HCT116 (cell line): ENCODE data around the gene TJP3. TPM values are rescaled to one million over a fixed set of nuclear protein-coding genes. Genes with fewer than 3 reads are reported as not detected.

Experiments
- ATAC-seq: fragments of 200-7000 bp; cut with Tn5 transposase; 2 replicates; pipeline ENCODE4 v1.9.1; 2020; ENCODE audit warnings: mild to moderate bottlenecking, moderate library complexity
- BruUV-seq: library from RNA; stranded (reverse); fragments of 400-500 nt; replicated peaks from 2 replicates; lab custom pipeline; 2021; lab: Mats Ljungman, UMichigan
- CTCF ChIA-PET: fragments of 300-600 bp; sonication (Branson Sonifier 250); formaldehyde crosslinking; loops from one replicate; lab custom pipeline; 2021; ENCODE audit warnings: antibody characterized with exemption; lab: Charles Lee
- POLR2A ChIA-PET: fragments of 300-600, 350-600 bp; sonication (Branson Sonifier 250); formaldehyde crosslinking; loops from one replicate; lab custom pipeline; 2021; ENCODE audit warnings: antibody characterized with exemption; lab: Charles Lee
- RAD21 ChIA-PET, 2 experiments: fragments of 300-600 bp; sonication (Branson Sonifier 250); formaldehyde crosslinking; loops; one replicate each; lab custom pipeline; 2023; ENCODE audit warnings: low total read pairs in 2 of 2; ENCODE audit not compliant: uncharacterized antibody in 2 of 2, unreplicated experiment in 2 of 2, low non-redundant PET in 1 of 2; lab: Charles Lee
- DNase-seq: peaks from one replicate; pipeline ENCODE4 v3.0.0-alpha.2; 2010; ENCODE audit warnings: low read depth, low spot score
- H2AFZ ChIP-seq: fragments of 200-600 bp; shearing (Covaris generic), sonication (generic); 2 replicates; pipeline ENCODE4 v1.6.1; 2017; ENCODE audit warnings: low read depth, mixed run types, mixed read lengths, antibody characterized with exemption, low read length; ENCODE audit not compliant: poor library complexity, severe bottlenecking
- H3K27ac ChIP-seq: 2 replicates; pipeline ENCODE4 v1.5.1; 2012; ENCODE audit warnings: low read depth, low read length
- H3K27me3 ChIP-seq: fragments of 200-600 bp; sonication (generic); 2 replicates; pipeline ENCODE4 v1.6.1; 2016; ENCODE audit warnings: mixed run types, low read length, mixed read lengths; ENCODE audit not compliant: insufficient read depth
- H3K36me3 ChIP-seq, 2 experiments: fragments of 200-500 bp in 1 of 2; fragments of 200-600 bp in 1 of 2; sonication (Bioruptor generic) in 1 of 2; sonication (generic) in 1 of 2; 2 replicates each; pipeline versions ENCODE4 v1.5.1 to v1.6.1; 2014 to 2016; ENCODE audit warnings: low read length in 2 of 2, inconsistent platforms in 1 of 2, mixed read lengths in 1 of 2, mixed run types in 1 of 2; ENCODE audit not compliant: insufficient read depth in 2 of 2, control insufficient read depth in 1 of 2
- H3K4me1 ChIP-seq, 2 experiments: fragments of 200-600 bp in 1 of 2; sonication (generic) in 1 of 2; 2 replicates each; pipeline versions ENCODE4 v1.5.1 to v1.6.1; 2012 to 2017; ENCODE audit warnings: low read length in 2 of 2, inconsistent platforms in 1 of 2, mild to moderate bottlenecking in 1 of 2, mixed read lengths in 1 of 2, mixed run types in 1 of 2, moderate library complexity in 1 of 2; ENCODE audit not compliant: insufficient read depth in 2 of 2, control insufficient read depth in 1 of 2
- H3K4me2 ChIP-seq: fragments of 200-600 bp; sonication (generic); 2 replicates; pipeline ENCODE4 v1.6.1; 2017; ENCODE audit warnings: mixed run types, low read length, mixed read lengths
- H3K4me3 ChIP-seq, 2 experiments: fragments of 200-600 bp in 1 of 2; sonication (generic) in 1 of 2; replicated peaks in 1 of 2; 2 replicates each; pipeline ENCODE4 v1.5.1; 2011 to 2016; ENCODE audit warnings: low read length in 2 of 2, control low read depth in 1 of 2, low read depth in 1 of 2, mild to moderate bottlenecking in 1 of 2, mixed read lengths in 1 of 2, mixed run types in 1 of 2
- H3K79me2 ChIP-seq: fragments of 200-600 bp; sonication (generic); 2 replicates; pipeline ENCODE4 v1.6.1; 2017; ENCODE audit warnings: mild to moderate bottlenecking, mixed run types, low read length, moderate library complexity, mixed read lengths; ENCODE audit not compliant: insufficient read depth
- H3K9ac ChIP-seq: fragments of 200-600 bp; sonication (generic); 2 replicates; pipeline ENCODE4 v1.6.1; 2016; ENCODE audit warnings: low read length, mixed read lengths
- H3K9me2 ChIP-seq: fragments of 200-600 bp; sonication (generic), shearing (Covaris generic); 2 replicates; pipeline ENCODE4 v1.6.1; 2017; ENCODE audit warnings: mixed run types, mild to moderate bottlenecking, moderate library complexity; ENCODE audit not compliant: insufficient read depth
- H3K9me3 ChIP-seq, 2 experiments: fragments of 200-500 bp in 1 of 2; fragments of 200-600 bp in 1 of 2; sonication (Bioruptor generic) in 1 of 2; sonication (generic) in 1 of 2; 2 replicates each; pipeline ENCODE4 v1.6.1; 2014 to 2017; ENCODE audit warnings: low read length in 2 of 2, mixed read lengths in 2 of 2, inconsistent platforms in 1 of 2, low read depth in 1 of 2, mild to moderate bottlenecking in 1 of 2, mixed run types in 1 of 2, moderate library complexity in 1 of 2; ENCODE audit not compliant: control insufficient read depth in 1 of 2, insufficient read depth in 1 of 2
- H4K20me1 ChIP-seq: fragments of 200-600 bp; sonication (generic), shearing (Covaris generic); 2 replicates; pipeline ENCODE4 v1.6.1; 2017; ENCODE audit warnings: mixed run types, mild to moderate bottlenecking, moderate library complexity; ENCODE audit not compliant: insufficient read depth
- CEBPB ChIP-seq: IDR thresholded peaks from 2 replicates; pipeline ENCODE4 v1.6.1; 2012; ENCODE audit warnings: low read depth
- ELF1 ChIP-seq: IDR thresholded peaks from 2 replicates; pipeline ENCODE4 v1.6.1; 2012; ENCODE audit warnings: low read depth, borderline replicate concordance
- POLR2AphosphoS5 ChIP-seq: IDR thresholded peaks from 2 replicates; pipeline ENCODE4 v1.6.1; 2011; ENCODE audit warnings: mild to moderate bottlenecking, low read depth, low read length, moderate library complexity
- RAD21 ChIP-seq: IDR thresholded peaks from 2 replicates; pipeline ENCODE4 v1.6.1; 2012; ENCODE audit warnings: low read depth, mild to moderate bottlenecking
- SRF ChIP-seq: IDR thresholded peaks from 2 replicates; pipeline ENCODE4 v1.6.1; 2012; ENCODE audit warnings: low read depth
- TCF7L2 ChIP-seq: IDR thresholded peaks from 2 replicates; pipeline ENCODE4 v1.7.0; 2011; ENCODE audit warnings: borderline replicate concordance, inconsistent platforms; ENCODE audit not compliant: insufficient read depth, insufficient read length; ENCODE audit errors: extremely low read depth
- intact Hi-C: fragments of 100-400 bp; cut with micrococcal nuclease; formaldehyde crosslinking; loops from 2 replicates; pipeline ENCODE4 v1.10.0; 2022
- total RNA-seq: library from RNA; stranded (reverse); gene quantifications from one replicate; pipeline ENCODE4 v1.2.1, GENCODE V29; 2021; ENCODE audit not compliant: unreplicated experiment
- TF ChIP-seq, protein P1 (sequence below): IDR thresholded peaks from 2 replicates; pipeline ENCODE4 v1.6.1; 2012; ENCODE audit warnings: low read depth
- TF ChIP-seq, protein P2 (sequence below), 3 experiments: fragments of 200-600 bp in 1 of 3; sonication (generic) in 1 of 3; IDR thresholded peaks in 2 of 3; conservative IDR thresholded peaks in 1 of 3; 2 replicates each; pipeline ENCODE4 v1.5.1; 2012 to 2017; ENCODE audit warnings: low read depth in 2 of 3, low read length in 2 of 3, antibody characterized with exemption in 1 of 3, borderline replicate concordance in 1 of 3, control low read depth in 1 of 3, mild to moderate bottlenecking in 1 of 3, mixed read lengths in 1 of 3, mixed run types in 1 of 3, moderate library complexity in 1 of 3; ENCODE audit not compliant: insufficient read depth in 1 of 3

TJP3 gene
- total RNA-seq, 1 experiment from 2014 or later: 69.6 TPM

DNA sequence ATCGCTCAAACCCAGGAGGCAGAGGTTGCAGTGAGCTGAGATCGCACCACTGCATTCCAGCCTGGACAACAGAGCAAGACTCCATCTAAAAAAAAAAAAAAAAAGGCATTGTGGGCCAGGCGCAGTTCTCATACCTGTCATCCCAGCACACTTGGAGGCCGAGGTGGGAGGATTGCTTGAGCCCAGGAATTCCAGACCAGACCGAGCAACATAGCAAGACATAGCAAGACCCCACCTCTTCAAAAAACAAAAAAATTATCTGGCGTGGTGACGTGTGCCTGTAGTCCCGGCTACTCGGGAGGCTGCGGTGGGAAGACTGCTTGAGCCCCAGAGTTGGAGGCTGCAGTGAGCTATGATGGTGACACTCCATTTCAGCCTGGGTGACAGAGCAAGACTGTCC is 25.9 kb upstream of the TJP3 start:
- no peaks in the 10 kb centered on the region for H3K36me3 ChIP-seq
- intact Hi-C loops: no loop called here
- DNase-seq: no peak
- H3K27ac ChIP-seq: no peak overlapping the region
- RAD21 ChIA-PET: no interaction called here
- no peaks in the 10 kb centered on the region for H3K9me3 ChIP-seq
- POLR2A ChIA-PET: no interaction called here
- no peak overlapping the region for H2AFZ ChIP-seq
- ATAC-seq: no peak
- no peak overlapping the region for H3K4me2 ChIP-seq
- H3K9ac ChIP-seq: no peak overlapping the region
- H3K4me1 ChIP-seq: peaks cover 0 to 8% of the 10 kb centered on the region in 2 experiments; a peak in 2 of 4 replicates
- no peaks in the 10 kb centered on the region for H4K20me1 ChIP-seq
- peaks cover 9% of the 10 kb centered on the region; the same call in 1 of the 2 replicates for H3K79me2 ChIP-seq
- no peaks in the 10 kb centered on the region for H3K9me2 ChIP-seq
- no peaks in the 10 kb centered on the region for H3K27me3 ChIP-seq
- H3K4me3 ChIP-seq: no peak overlapping the region
- CTCF ChIA-PET: no interaction called here
- BruUV-seq: no TSS peak
- TF ChIP-seq TCF7L2 (no peak), POLR2AphosphoS5 (no peak), RAD21 (no peak), SRF (no peak), ELF1 (no peak), CEBPB (no peak)
- TF ChIP-seq, protein P1, sequence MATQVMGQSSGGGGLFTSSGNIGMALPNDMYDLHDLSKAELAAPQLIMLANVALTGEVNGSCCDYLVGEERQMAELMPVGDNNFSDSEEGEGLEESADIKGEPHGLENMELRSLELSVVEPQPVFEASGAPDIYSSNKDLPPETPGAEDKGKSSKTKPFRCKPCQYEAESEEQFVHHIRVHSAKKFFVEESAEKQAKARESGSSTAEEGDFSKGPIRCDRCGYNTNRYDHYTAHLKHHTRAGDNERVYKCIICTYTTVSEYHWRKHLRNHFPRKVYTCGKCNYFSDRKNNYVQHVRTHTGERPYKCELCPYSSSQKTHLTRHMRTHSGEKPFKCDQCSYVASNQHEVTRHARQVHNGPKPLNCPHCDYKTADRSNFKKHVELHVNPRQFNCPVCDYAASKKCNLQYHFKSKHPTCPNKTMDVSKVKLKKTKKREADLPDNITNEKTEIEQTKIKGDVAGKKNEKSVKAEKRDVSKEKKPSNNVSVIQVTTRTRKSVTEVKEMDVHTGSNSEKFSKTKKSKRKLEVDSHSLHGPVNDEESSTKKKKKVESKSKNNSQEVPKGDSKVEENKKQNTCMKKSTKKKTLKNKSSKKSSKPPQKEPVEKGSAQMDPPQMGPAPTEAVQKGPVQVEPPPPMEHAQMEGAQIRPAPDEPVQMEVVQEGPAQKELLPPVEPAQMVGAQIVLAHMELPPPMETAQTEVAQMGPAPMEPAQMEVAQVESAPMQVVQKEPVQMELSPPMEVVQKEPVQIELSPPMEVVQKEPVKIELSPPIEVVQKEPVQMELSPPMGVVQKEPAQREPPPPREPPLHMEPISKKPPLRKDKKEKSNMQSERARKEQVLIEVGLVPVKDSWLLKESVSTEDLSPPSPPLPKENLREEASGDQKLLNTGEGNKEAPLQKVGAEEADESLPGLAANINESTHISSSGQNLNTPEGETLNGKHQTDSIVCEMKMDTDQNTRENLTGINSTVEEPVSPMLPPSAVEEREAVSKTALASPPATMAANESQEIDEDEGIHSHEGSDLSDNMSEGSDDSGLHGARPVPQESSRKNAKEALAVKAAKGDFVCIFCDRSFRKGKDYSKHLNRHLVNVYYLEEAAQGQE: no peak
- TF ChIP-seq, protein P2, sequence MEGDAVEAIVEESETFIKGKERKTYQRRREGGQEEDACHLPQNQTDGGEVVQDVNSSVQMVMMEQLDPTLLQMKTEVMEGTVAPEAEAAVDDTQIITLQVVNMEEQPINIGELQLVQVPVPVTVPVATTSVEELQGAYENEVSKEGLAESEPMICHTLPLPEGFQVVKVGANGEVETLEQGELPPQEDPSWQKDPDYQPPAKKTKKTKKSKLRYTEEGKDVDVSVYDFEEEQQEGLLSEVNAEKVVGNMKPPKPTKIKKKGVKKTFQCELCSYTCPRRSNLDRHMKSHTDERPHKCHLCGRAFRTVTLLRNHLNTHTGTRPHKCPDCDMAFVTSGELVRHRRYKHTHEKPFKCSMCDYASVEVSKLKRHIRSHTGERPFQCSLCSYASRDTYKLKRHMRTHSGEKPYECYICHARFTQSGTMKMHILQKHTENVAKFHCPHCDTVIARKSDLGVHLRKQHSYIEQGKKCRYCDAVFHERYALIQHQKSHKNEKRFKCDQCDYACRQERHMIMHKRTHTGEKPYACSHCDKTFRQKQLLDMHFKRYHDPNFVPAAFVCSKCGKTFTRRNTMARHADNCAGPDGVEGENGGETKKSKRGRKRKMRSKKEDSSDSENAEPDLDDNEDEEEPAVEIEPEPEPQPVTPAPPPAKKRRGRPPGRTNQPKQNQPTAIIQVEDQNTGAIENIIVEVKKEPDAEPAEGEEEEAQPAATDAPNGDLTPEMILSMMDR (IDR thresholded peaks at IDR 0.05 in 2 of 3, conservative IDR thresholded peaks at IDR 0.05 in 1 of 3; ENCODE audit: borderline replicate concordance in 1 of 3, insufficient read depth in 1 of 3, low read depth in 2 of 3, low read length in 2 of 3): no peak
